ENCODE measurements around the gene DUSP28. TPM values are rescaled to one million over a fixed set of nuclear protein-coding genes. Genes with fewer than 3 reads are reported as not detected.

Gene DUSP28, protein sequence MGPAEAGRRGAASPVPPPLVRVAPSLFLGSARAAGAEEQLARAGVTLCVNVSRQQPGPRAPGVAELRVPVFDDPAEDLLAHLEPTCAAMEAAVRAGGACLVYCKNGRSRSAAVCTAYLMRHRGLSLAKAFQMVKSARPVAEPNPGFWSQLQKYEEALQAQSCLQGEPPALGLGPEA
- total RNA-seq (2021; fragmentation: NEBNext Ultra II Directional; extraction: Animal tissue kit (Norgen Biotek cat#: 25700)): 1 to 10 TPM; 3.1 to 5.0 (median 4.3) TPM
- long read RNA-seq, partial matches to known transcripts: 0 of 2 reads
- long read RNA-seq, other reads (novel, unspliced or antisense): 0 of 2 reads

DNA sequence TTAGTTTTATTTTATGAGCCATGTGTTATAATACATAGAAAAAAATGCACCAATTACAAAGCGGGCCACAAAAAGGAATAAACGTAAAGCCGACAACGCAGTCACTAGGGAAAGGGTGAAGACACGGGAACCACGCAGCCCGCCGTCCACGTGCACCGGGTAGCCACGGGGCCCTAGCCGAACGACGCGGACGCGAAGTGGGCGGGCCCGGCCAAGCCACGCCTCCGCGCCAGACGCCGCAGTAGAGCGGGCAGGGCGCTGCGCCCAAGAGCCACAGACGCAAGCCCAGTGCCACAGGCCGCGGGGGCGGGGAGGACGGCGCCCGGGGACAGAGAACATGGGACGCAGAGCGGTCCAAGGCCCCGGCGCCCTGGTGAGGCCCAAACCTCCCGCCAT lies at the start of gene DUSP28:
DUSP28 (plus strand) TSS at position 274 of the 396 bp plus-strand sequence. CDS start 328 bp downstream, outside the sequence.
- no peaks in the 10 kb centered on the region for H3K9me3 Mint-ChIP-seq
- DNase-seq: peak; percentile 80
- H3K36me3 Mint-ChIP-seq (ENCODE audit: low read depth): peaks cover 11% of the 10 kb centered on the region
- peak within 1 kb of the TSS; percentile 97 for H3K27ac Mint-ChIP-seq
- H3K4me3 Mint-ChIP-seq: peak within 1 kb of the TSS; percentile 93
- H3K4me1 Mint-ChIP-seq (ENCODE audit: low read depth): peaks cover 54% of the 10 kb centered on the region
- H3K27me3 Mint-ChIP-seq (ENCODE audit: insufficient read depth): no peaks in the 10 kb centered on the region
- TF ChIP-seq, protein P1, sequence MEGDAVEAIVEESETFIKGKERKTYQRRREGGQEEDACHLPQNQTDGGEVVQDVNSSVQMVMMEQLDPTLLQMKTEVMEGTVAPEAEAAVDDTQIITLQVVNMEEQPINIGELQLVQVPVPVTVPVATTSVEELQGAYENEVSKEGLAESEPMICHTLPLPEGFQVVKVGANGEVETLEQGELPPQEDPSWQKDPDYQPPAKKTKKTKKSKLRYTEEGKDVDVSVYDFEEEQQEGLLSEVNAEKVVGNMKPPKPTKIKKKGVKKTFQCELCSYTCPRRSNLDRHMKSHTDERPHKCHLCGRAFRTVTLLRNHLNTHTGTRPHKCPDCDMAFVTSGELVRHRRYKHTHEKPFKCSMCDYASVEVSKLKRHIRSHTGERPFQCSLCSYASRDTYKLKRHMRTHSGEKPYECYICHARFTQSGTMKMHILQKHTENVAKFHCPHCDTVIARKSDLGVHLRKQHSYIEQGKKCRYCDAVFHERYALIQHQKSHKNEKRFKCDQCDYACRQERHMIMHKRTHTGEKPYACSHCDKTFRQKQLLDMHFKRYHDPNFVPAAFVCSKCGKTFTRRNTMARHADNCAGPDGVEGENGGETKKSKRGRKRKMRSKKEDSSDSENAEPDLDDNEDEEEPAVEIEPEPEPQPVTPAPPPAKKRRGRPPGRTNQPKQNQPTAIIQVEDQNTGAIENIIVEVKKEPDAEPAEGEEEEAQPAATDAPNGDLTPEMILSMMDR (IDR thresholded peaks at IDR 0.05): no peak

DNA sequence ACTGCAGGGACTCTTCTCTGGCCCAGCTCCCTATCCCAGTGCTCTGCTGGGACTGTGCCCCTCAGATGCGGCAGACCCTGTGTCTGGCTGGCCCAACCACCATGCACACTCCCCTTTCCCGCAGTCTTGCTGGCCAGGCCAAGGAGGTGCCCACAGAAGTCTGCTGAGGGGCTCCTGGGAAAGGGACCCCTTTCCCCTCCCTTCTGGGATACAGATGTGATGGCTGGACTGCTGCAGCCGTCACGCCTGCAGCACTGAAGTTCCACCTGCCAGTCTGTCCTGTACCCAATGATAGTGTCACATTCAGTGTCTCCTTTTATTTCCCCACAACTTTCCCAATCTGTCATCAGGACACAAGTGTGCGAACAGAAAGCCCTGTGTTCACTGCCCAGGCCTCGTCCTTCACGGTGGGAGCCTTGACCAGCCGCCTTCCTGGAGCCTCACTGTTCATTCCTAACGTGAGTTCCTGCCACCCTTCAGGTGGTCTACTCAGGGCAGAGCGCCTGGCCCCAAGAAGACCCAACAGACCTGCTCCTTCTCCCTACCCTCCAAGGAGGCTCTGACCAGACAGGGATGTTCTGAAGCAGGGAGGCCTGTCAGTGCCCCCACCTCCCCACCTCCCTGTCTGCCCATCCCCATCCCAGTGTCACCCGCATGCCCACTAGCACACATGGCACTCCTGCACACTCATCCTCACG lies 49.5 kb upstream of the DUSP28 start:
- H3K4me1 Mint-ChIP-seq (ENCODE audit: low read depth): peaks cover 12% of the 10 kb centered on the region
- TF ChIP-seq, protein P1 (IDR thresholded peaks at IDR 0.05): no peak
- no peaks in the 10 kb centered on the region for H3K9me3 Mint-ChIP-seq
- no peak for DNase-seq
- no peaks in the 10 kb centered on the region for H3K27me3 Mint-ChIP-seq (ENCODE audit: insufficient read depth)
- no peak overlapping the region for H3K27ac Mint-ChIP-seq
- H3K36me3 Mint-ChIP-seq (ENCODE audit: low read depth): no peaks in the 10 kb centered on the region
- H3K4me3 Mint-ChIP-seq: no peak overlapping the region

DNA sequence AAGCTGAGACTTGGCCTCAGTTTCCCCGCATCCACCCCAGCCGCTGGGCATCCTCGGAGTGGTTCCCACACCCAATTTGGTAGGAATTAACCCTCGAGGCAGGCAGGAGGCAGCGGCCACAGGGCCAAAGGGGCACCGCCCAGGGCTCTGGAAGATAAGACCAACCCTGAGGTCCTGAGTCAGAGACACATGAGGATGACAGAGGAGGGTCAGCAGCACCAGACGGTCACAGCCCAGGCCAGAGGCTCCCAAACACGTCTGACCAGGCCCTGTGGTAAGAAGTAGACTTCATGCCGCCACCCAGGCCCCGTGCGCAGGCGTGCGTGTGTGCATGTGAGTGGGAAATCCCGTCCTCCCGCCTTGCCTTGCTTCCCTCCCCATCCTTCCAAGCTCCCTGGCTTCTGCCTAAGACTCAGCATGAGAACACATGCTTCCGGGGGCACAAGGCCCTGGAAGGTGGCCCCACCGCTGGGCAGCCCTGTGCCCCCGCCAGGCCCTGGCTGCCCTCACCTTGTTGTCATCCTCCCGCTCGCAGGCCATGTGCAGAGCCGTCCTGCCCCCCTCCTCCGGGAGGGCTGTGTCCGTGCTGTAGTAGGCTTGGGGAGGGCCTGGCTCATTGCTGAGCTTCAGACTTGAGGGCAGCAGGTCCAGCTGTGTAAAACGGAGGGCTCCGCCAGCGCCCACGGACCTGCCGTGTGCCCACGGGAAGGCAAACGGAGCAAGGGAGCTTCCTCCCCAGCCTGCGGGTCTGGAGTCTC lies 48.6 kb upstream of the DUSP28 start:
- no peak overlapping the region for H3K27ac Mint-ChIP-seq
- no peaks in the 10 kb centered on the region for H3K36me3 Mint-ChIP-seq (ENCODE audit: low read depth)
- TF ChIP-seq, protein P1 (IDR thresholded peaks at IDR 0.05): no peak

DNA sequence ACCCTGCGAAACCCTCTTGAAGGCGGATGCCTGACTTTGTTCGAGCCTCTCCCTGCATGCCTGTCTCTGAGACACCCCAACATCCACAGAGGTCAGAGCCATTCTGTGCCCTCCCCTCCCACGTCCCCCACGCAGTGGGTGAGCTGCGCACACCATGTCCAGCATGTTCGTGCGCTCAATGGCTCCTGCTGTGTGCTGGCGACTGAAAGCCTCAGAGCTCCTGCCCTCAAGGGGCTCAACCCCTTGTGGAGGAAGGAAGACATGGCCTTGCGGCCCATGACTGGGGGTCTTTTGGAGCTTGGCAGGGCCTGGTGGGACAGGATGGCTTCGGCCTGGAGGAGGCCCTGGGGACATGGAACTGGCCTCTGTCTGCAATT lies 48.1 kb upstream of the DUSP28 start:
- TF ChIP-seq, protein P1 (IDR thresholded peaks at IDR 0.05): no peak
- no peaks in the 10 kb centered on the region for H3K9me3 Mint-ChIP-seq
- no peaks in the 10 kb centered on the region for H3K27me3 Mint-ChIP-seq (ENCODE audit: insufficient read depth)

More for the DNA sequence above, 48.6 kb upstream of the DUSP28 start:
- peaks cover 12% of the 10 kb centered on the region for H3K4me1 Mint-ChIP-seq (ENCODE audit: low read depth)
- H3K4me3 Mint-ChIP-seq: no peak overlapping the region
- H3K27me3 Mint-ChIP-seq (ENCODE audit: insufficient read depth): no peaks in the 10 kb centered on the region
- H3K9me3 Mint-ChIP-seq: no peaks in the 10 kb centered on the region
- DNase-seq: no peak

DNA sequence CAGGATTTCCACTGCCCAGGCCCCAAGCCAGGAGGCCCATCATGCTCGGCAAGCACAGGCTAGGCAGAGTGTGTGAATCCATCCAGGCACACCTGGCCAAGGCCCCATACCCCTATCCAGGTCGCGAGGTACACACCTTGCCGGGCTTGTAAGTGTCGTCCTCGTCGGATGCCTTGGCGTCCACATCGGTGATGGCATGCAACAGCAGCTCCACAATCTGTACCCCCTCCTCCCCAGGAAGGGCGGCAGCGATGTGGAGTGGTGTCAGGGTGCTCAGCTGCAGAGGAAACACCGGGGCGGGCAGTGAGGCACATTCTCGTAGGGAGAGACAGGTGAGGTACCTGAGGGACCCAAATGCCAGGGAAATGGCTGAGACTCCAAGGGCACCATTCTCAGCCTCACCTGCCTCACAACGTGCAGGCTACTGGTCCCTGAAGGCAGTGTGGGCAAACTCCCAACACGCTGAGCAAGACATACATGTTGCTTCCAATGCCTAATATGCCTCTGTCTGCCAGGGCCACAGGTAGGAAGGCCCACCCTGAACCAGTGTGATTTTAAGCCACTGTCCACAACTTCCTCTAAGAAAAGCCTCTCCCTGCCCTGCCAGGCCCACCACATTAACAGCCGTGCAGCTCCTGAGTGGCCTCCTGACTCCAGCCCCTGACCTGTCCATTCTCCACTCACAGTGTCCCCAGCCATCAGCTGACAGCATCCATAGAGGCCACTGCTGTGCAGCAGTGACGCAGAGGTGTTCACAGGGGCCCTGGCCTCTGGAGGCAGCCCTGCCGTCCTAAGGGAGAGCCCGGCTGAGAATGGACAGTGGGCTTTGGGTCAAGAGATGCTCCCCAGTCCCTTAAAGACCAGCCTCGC lies 47.3 kb upstream of the DUSP28 start:
- no peaks in the 10 kb centered on the region for H3K36me3 Mint-ChIP-seq (ENCODE audit: low read depth)
- H3K4me1 Mint-ChIP-seq (ENCODE audit: low read depth): peaks cover 12% of the 10 kb centered on the region
- H3K9me3 Mint-ChIP-seq: no peaks in the 10 kb centered on the region
- TF ChIP-seq, protein P1 (IDR thresholded peaks at IDR 0.05): no peak
- no peak for DNase-seq
- no peaks in the 10 kb centered on the region for H3K27me3 Mint-ChIP-seq (ENCODE audit: insufficient read depth)
- H3K27ac Mint-ChIP-seq: no peak overlapping the region
- H3K4me3 Mint-ChIP-seq: no peak overlapping the region

More for the DNA sequence above, 48.1 kb upstream of the DUSP28 start:
- Mint-ChIP-seq H3K4me3 (no peak overlapping the region), H3K4me1 (ENCODE audit: low read depth) (peaks cover 12% of the 10 kb centered on the region), H3K36me3 (ENCODE audit: low read depth) (no peaks in the 10 kb centered on the region), H3K27ac (no peak overlapping the region)
- no peak for DNase-seq

Measured in HFFc6 (cell line).